Esophagus squamous epithelium (tissue), 5 donors: ENCODE results near the gene PTGS2. TPM values are rescaled to one million over a fixed set of nuclear protein-coding genes. Genes with fewer than 3 reads are reported as not detected.

Experiments used
- DNase-seq: peaks from one replicate; lab custom pipeline; 2025; lab: John Stamatoyannopoulos, UW
- H3K27ac ChIP-seq, 4 donors: fragments of 200-600 bp; sonication (generic); one replicate each; pipeline ENCODE4 v1.5.1; 2016 to 2019; ENCODE audit warnings: mild to moderate bottlenecking in 1 of 4
- H3K27me3 ChIP-seq, 4 donors: fragments of 200-600 bp; sonication (generic); 1 replicate in 3 of 4; 2 replicates in 1 of 4; pipeline versions ENCODE4 v1.5.1 to v1.6.0; 2017 to 2021; ENCODE audit warnings: antibody characterized with exemption in 1 of 4
- H3K36me3 ChIP-seq, 3 donors: fragments of 200-600 bp; sonication (generic); one replicate each; pipeline ENCODE4 v1.5.1; 2016 to 2019
- H3K4me1 ChIP-seq, 3 donors: fragments of 200-600 bp; sonication (generic); one replicate each; pipeline ENCODE4 v1.5.1; 2017 to 2019
- H3K4me3 ChIP-seq, 4 donors: fragments of 200-600 bp; sonication (generic); 1 replicate in 3 of 4; 2 replicates in 1 of 4; pipeline ENCODE4 v1.5.1; 2016 to 2019; ENCODE audit warnings: mild to moderate bottlenecking in 2 of 4, moderate library complexity in 1 of 4
- H3K9me3 ChIP-seq, 3 donors: fragments of 200-600 bp; sonication (generic); one replicate each; pipeline ENCODE4 v1.5.1; 2016 to 2019
- CTCF ChIP-seq, 6 experiments: fragments of 450-650 bp in 4 of 6; fragments of 200-600 bp in 2 of 6; sonication (generic) in 2 of 6; IDR thresholded peaks; one replicate each; pipeline ENCODE4 v1.5.1; 2016 to 2019; ENCODE audit warnings: antibody characterized with exemption in 6 of 6, mild to moderate bottlenecking in 4 of 6, moderate library complexity in 4 of 6
- POLR2A ChIP-seq, 4 donors: fragments of 450-650 bp; IDR thresholded peaks; one replicate each; pipeline ENCODE4 v1.6.1; 2017; ENCODE audit warnings: antibody characterized with exemption in 4 of 4, mild to moderate bottlenecking in 4 of 4, moderate library complexity in 3 of 4
- WGBS, 2 donors: methylation state at CpG; one replicate each; pipeline ENCODE4 v1.1.5; 2018; 5-methylcytosine and 5-hydroxymethylcytosine counted together
- intact Hi-C: fragments of 100-400 bp; cut with DNase I; formaldehyde crosslinking; loops from one replicate; pipeline ENCODE4 v1.15.0; 2022
- total RNA-seq, 4 donors: library from RNA; depleted of rRNA; stranded (reverse); fragments of >200 nt; gene quantifications; one replicate each; pipeline ENCODE4 v1.1.0, GENCODE V29; 2016
- donor health status: DM: yes; HTN: yes; CAD: no.

PTGS2 gene
- total RNA-seq, 4 donors from 2014 or later, result 1.1 to 4.1 (median 2.0) TPM

- H3K9me3 ChIP-seq, result no peaks in the 10 kb centered on the region
- no peak overlapping the region for H3K27ac ChIP-seq
- DNase-seq, result no peak
- H3K4me1 ChIP-seq, result peaks cover 0 to 5% (median 4%) of the 10 kb centered on the region in 3 donors
- no peak overlapping the region for H3K4me3 ChIP-seq
- TF ChIP-seq POLR2A (IDR thresholded peaks at IDR 0.05) (no peak), CTCF (IDR thresholded peaks at IDR 0.05) (no peak)
- H3K36me3 ChIP-seq, result no peaks in the 10 kb centered on the region
- intact Hi-C loops, result no loop called here
- H3K27me3 ChIP-seq, result no peaks in the 10 kb centered on the region
Measured at GRCh38 chr1:186658999-186659398, 21.2 kb downstream of the PTGS2 start.

GRCh38 chr1:186657481-186657880, 22.7 kb downstream of the PTGS2 start:
- WGBS, 2 donors, result 86 to 87% methylated on average over 2 of the region's 2 CpGs
- TF ChIP-seq CTCF (IDR thresholded peaks at IDR 0.05), result no peak
- TF ChIP-seq POLR2A (IDR thresholded peaks at IDR 0.05), result no peak
- H3K4me3 ChIP-seq, result no peak overlapping the region
- no peaks in the 10 kb centered on the region for H3K36me3 ChIP-seq
- H3K4me1 ChIP-seq, result peaks cover 0 to 4% (median 0%) of the 10 kb centered on the region in 3 donors
- no peak overlapping the region for H3K27ac ChIP-seq
- no peak for DNase-seq
- H3K27me3 ChIP-seq, result no peaks in the 10 kb centered on the region
- no peaks in the 10 kb centered on the region for H3K9me3 ChIP-seq
- intact Hi-C loops, result no loop called here

- peaks cover 0 to 4% (median 0%) of the 10 kb centered on the region in 3 donors for H3K4me1 ChIP-seq
- no peaks in the 10 kb centered on the region for H3K36me3 ChIP-seq
- H3K4me3 ChIP-seq, result no peak overlapping the region
- no peaks in the 10 kb centered on the region for H3K27me3 ChIP-seq
- no peak for DNase-seq
- no peak overlapping the region for H3K27ac ChIP-seq
- intact Hi-C loops, result no loop called here
- no peak for TF ChIP-seq CTCF (IDR thresholded peaks at IDR 0.05)
- TF ChIP-seq POLR2A (IDR thresholded peaks at IDR 0.05), result no peak
- WGBS, 2 donors, result 61 to 76% methylated on average over 3 of the region's 3 CpGs
- no peaks in the 10 kb centered on the region for H3K9me3 ChIP-seq
Measured at GRCh38 chr1:186655876-186656275, 24.3 kb downstream of the PTGS2 start.

- no peak for DNase-seq
- WGBS, 2 donors, result 92 to 94% methylated on average over 3 of the region's 3 CpGs
- TF ChIP-seq CTCF (IDR thresholded peaks at IDR 0.05), result no peak
- no peak for TF ChIP-seq POLR2A (IDR thresholded peaks at IDR 0.05)
- Histone ChIP-seq H3K9me3 (no peaks in the 10 kb centered on the region), H3K27ac (no peak overlapping the region), H3K36me3 (no peaks in the 10 kb centered on the region), H3K4me1 (peaks cover 0 to 4% (median 0%) of the 10 kb centered on the region in 3 donors), H3K4me3 (no peak overlapping the region), H3K27me3 (no peaks in the 10 kb centered on the region)
- intact Hi-C loops, result no loop called here
Measured at GRCh38 chr1:186654741-186655140, 25.5 kb downstream of the PTGS2 start.

- Histone ChIP-seq H3K4me3 (no peak overlapping the region), H3K27me3 (no peaks in the 10 kb centered on the region), H3K9me3 (no peaks in the 10 kb centered on the region), H3K27ac (no peak overlapping the region), H3K4me1 (peaks cover 0 to 5% (median 0%) of the 10 kb centered on the region in 3 donors), H3K36me3 (no peaks in the 10 kb centered on the region)
- intact Hi-C loops, result no loop called here
- 82 to 90% methylated on average over 2 of the region's 2 CpGs for WGBS, 2 donors
- no peak for DNase-seq
- TF ChIP-seq CTCF (IDR thresholded peaks at IDR 0.05), result no peak
- no peak for TF ChIP-seq POLR2A (IDR thresholded peaks at IDR 0.05)
Measured at GRCh38 chr1:186653312-186653711, 26.9 kb downstream of the PTGS2 start.
